Measurements from ENCODE around the gene SPOCK2. TPM values are rescaled to one million over a fixed set of nuclear protein-coding genes. Genes with fewer than 3 reads are reported as not detected.

Gene SPOCK2
- polyA plus RNA-seq, 1 donor from 2014 or later = 5.6 TPM

- no peak overlapping the region for H3K27ac ChIP-seq (ENCODE audit: low read length)
- no peak overlapping the region for H3K4me3 ChIP-seq (ENCODE audit: low read length)
- no peaks in the 10 kb centered on the region for H3K27me3 ChIP-seq (ENCODE audit: insufficient read depth, low read depth, low read length)
Measured at GRCh38 chr10:72031706-72032105, 56.6 kb downstream of the SPOCK2 start.

GRCh38 chr10:72030762-72031543 lies 57.4 kb downstream of the SPOCK2 start:
- no peak overlapping the region for H3K4me2 ChIP-seq (ENCODE audit: low read length)
- no peak overlapping the region for H3K27ac ChIP-seq (ENCODE audit: low read length)
- H3K9me2 ChIP-seq (ENCODE audit: insufficient read depth, low read length) = no peaks in the 10 kb centered on the region
- no peaks in the 10 kb centered on the region for H3F3A ChIP-seq (ENCODE audit: insufficient read depth, low read length, poor library complexity, severe bottlenecking)
- no peak overlapping the region for H3K4me3 ChIP-seq (ENCODE audit: low read length)
- H3K9me3 ChIP-seq (ENCODE audit: low read length) = no peaks in the 10 kb centered on the region
- H3K27me3 ChIP-seq (ENCODE audit: insufficient read depth, low read depth, low read length) = no peaks in the 10 kb centered on the region
- no peak overlapping the region for H3K9ac ChIP-seq (ENCODE audit: low read length)
- no peak for TF ChIP-seq REST (IDR thresholded peaks at IDR 0.05; ENCODE audit: borderline replicate concordance)
- TF ChIP-seq EZH2 (IDR thresholded peaks at IDR 0.05; ENCODE audit: borderline replicate concordance, insufficient read depth, low read length, poor library complexity, severe bottlenecking) = no peak
- no peak for TF ChIP-seq CTCF (IDR thresholded peaks at IDR 0.05; ENCODE audit: poor library complexity, severe bottlenecking)
- no peak for TF ChIP-seq SMC3 (conservative IDR thresholded peaks at IDR 0.05; ENCODE audit: poor library complexity)
- TF ChIP-seq EP300 (conservative IDR thresholded peaks at IDR 0.05; ENCODE audit: poor library complexity, severe bottlenecking) = no peak
- no peak for TF ChIP-seq POLR2AphosphoS5 (IDR thresholded peaks at IDR 0.05)
- no peak for TF ChIP-seq RAD21 (conservative IDR thresholded peaks at IDR 0.05)
- TF ChIP-seq TAF1 (IDR thresholded peaks at IDR 0.05; ENCODE audit: low read depth) = no peak
- no peak for TF ChIP-seq MXI1 (conservative IDR thresholded peaks at IDR 0.05; ENCODE audit: poor library complexity, severe bottlenecking)
- H3K36me3 ChIP-seq (ENCODE audit: insufficient read depth, low read length) = no peaks in the 10 kb centered on the region
- no peaks in the 10 kb centered on the region for H4K20me1 ChIP-seq (ENCODE audit: insufficient read depth)
- no peaks in the 10 kb centered on the region for H3K79me2 ChIP-seq (replicated peaks; ENCODE audit: insufficient read depth, low read length)
- no peak overlapping the region for H2AFZ ChIP-seq (ENCODE audit: low read depth, low read length)

More at GRCh38 chr10:72031706-72032105, 56.6 kb downstream of the SPOCK2 start:
- no peaks in the 10 kb centered on the region for H3K79me2 ChIP-seq (replicated peaks; ENCODE audit: insufficient read depth, low read length)
- no peaks in the 10 kb centered on the region for H3K9me2 ChIP-seq (ENCODE audit: insufficient read depth, low read length)
- H2AFZ ChIP-seq (ENCODE audit: low read depth, low read length) = no peak overlapping the region
- H3K4me2 ChIP-seq (ENCODE audit: low read length) = no peak overlapping the region
- H3K9ac ChIP-seq (ENCODE audit: low read length) = no peak overlapping the region
- TF ChIP-seq MXI1 (conservative IDR thresholded peaks at IDR 0.05; ENCODE audit: poor library complexity, severe bottlenecking) (no peak), EZH2 (IDR thresholded peaks at IDR 0.05; ENCODE audit: borderline replicate concordance, insufficient read depth, low read length, poor library complexity, severe bottlenecking) (no peak), SMC3 (conservative IDR thresholded peaks at IDR 0.05; ENCODE audit: poor library complexity) (no peak), TAF1 (IDR thresholded peaks at IDR 0.05; ENCODE audit: low read depth) (no peak), POLR2AphosphoS5 (IDR thresholded peaks at IDR 0.05) (no peak), CTCF (IDR thresholded peaks at IDR 0.05; ENCODE audit: poor library complexity, severe bottlenecking) (no peak), EP300 (conservative IDR thresholded peaks at IDR 0.05; ENCODE audit: poor library complexity, severe bottlenecking) (no peak), RAD21 (conservative IDR thresholded peaks at IDR 0.05) (no peak)
- H3K9me3 ChIP-seq (ENCODE audit: low read length) = no peaks in the 10 kb centered on the region
- H3F3A ChIP-seq (ENCODE audit: insufficient read depth, low read length, poor library complexity, severe bottlenecking) = no peaks in the 10 kb centered on the region
- H4K20me1 ChIP-seq (ENCODE audit: insufficient read depth) = no peaks in the 10 kb centered on the region
- H3K36me3 ChIP-seq (ENCODE audit: insufficient read depth, low read length) = no peaks in the 10 kb centered on the region
